ENCODE results near the gene AKIRIN2.
"Not testable (repeated sequence)": the region's sequence is repeated elsewhere in the genome, so short reads cannot be mapped to it uniquely, and the experiment has no call there.

Gene AKIRIN2

DNA sequence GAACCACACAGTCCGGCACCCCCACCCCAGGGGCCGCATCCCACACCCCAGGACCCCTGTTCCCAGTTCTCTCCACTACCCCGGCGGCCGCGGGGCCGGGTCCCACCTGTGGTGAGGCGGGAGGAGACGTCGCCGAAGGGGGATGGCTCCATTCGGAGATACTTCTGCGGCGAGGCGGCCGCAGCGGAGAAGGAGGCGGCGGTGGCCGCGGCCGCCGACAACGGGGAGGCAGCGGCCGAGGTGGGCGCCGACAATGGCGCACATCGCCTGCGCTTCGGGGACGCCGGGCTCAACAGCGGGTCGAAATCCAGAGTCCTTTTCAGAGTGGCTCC is 723 bp downstream of the AKIRIN2 start:
- no peak for DNase-seq (ENCODE audit: low read depth, low spot score)
- Histone ChIP-seq H3K27ac (ENCODE audit: low read length) (no peak overlapping the region), H3K4me1 (ENCODE audit: control insufficient read depth, insufficient read depth, low read length) (no peaks in the 10 kb centered on the region), H3K27me3 (ENCODE audit: control insufficient read depth, insufficient read depth, low read length) (no peaks in the 10 kb centered on the region), H3K9me3 (ENCODE audit: control insufficient read depth, insufficient read depth, low read length) (no peaks in the 10 kb centered on the region), H3K4me3 (ENCODE audit: low read length) (peak overlapping the region; percentile 71), H3K36me3 (ENCODE audit: control insufficient read depth, insufficient read depth, low read length) (no peaks in the 10 kb centered on the region)
- no CpG with 5 or more reads among the region's 36 CpGs for WGBS (ENCODE audit: insufficient coverage, insufficient read length)

DNA sequence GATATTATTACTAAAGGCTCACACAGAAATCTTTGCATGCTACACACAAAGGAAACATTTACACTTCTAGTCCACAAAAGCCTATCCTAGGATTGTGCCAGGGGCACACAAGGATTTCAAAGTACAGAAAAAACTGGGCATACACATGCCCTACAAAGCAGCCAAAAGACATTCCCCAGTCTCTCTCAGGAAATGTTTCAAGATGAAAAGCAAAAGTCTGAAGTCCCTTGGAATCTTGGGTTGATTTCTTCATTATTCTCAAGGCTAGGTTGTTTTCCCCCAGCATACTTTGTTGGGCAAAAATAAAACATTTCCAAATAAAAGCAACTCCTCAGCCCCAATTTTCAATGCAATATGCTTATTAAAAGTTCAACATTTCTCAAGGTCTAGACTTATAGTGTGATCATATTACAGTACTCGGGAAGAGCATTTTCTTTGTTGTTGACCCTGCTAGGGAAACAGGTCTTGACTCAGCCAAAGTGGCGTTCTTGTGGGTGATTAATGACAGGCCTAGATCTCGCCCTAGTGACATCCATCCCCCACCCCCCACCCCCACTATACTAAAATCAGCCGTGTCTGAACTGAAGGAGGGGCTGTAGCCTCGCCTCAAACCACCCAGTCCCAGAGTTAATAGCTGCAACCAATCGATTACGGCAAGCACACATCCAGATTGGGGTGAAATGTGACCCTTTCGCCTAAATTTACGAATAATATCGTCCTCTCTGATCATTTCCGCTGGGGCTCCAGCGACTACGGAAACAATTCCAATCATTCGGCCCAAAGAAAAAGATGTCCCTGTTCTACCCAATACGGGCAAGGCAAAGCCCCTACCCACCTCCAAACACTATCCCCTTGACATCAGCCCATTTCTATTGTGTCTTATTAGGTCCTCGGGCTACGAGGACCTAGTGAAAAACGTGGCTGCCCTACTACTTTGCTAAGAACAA is 1.4 kb downstream of the AKIRIN2 start:
- Histone ChIP-seq H3K27me3 (ENCODE audit: control insufficient read depth, insufficient read depth, low read length) (no peaks in the 10 kb centered on the region), H3K36me3 (ENCODE audit: control insufficient read depth, insufficient read depth, low read length) (no peaks in the 10 kb centered on the region), H3K9me3 (ENCODE audit: control insufficient read depth, insufficient read depth, low read length) (no peaks in the 10 kb centered on the region), H3K4me1 (ENCODE audit: control insufficient read depth, insufficient read depth, low read length) (no peaks in the 10 kb centered on the region), H3K4me3 (ENCODE audit: low read length) (peak overlapping the region; percentile 71), H3K27ac (ENCODE audit: low read length) (no peak overlapping the region)
- WGBS (ENCODE audit: insufficient coverage, insufficient read length), result no CpG with 5 or more reads among the region's 18 CpGs
- DNase-seq (ENCODE audit: low read depth, low spot score), result no peak

DNA sequence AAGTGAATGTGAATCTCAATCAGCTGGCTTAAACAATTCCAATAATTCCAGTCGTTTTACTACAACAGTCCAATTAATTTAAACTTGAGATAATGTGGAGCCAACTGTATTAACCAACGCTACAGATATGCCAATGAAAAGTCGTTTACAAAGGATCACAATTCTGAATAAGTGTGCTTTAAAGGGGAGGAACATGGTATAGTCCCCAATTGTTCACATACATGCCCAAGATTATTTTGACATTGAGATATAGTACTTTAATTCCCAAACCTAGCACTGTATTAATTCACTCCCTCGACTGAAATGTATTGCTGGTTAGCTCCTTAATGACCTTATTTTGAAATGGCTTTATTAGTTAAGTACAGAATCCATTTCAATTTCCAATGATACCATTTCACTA is 2.5 kb downstream of the AKIRIN2 start:
- H3K36me3 ChIP-seq (ENCODE audit: control insufficient read depth, insufficient read depth, low read length), result no peaks in the 10 kb centered on the region
- WGBS (ENCODE audit: insufficient coverage, insufficient read length), result no CpG with 5 or more reads among the region's 4 CpGs
- no peak overlapping the region for H3K27ac ChIP-seq (ENCODE audit: low read length)
- H3K4me1 ChIP-seq (ENCODE audit: control insufficient read depth, insufficient read depth, low read length), result no peaks in the 10 kb centered on the region
- no peaks in the 10 kb centered on the region for H3K27me3 ChIP-seq (ENCODE audit: control insufficient read depth, insufficient read depth, low read length)
- peak overlapping the region; percentile 33; the same call in 1 of the 2 replicates for H3K4me3 ChIP-seq (ENCODE audit: low read length)
- H3K9me3 ChIP-seq (ENCODE audit: control insufficient read depth, insufficient read depth, low read length), result no peaks in the 10 kb centered on the region
- no peak for DNase-seq (ENCODE audit: low read depth, low spot score)

DNA sequence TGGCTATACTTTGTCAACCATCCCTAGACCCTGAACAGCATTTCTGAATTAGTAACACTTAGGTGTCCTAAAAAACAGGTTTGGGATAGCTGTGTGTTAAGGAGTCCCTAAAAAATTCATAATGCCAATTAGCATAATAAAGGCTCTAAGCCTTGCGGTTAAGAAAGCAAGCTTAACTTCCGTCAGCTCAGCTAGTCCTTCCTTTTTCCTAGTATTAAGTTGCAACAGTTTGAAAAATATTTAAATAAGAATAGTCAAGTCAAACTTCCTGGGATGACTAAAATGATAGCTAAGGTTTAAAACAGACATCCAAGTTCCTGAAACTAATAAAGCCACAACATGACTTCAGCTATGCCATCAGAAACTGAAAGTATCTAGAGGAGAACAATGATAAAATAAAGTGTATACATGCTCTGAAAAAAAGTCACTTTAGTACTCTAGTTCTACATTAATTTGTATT is 3.5 kb downstream of the AKIRIN2 start:
- no CpG with 5 or more reads among the region's 2 CpGs for WGBS (ENCODE audit: insufficient coverage, insufficient read length)
- no peaks in the 10 kb centered on the region for H3K36me3 ChIP-seq (ENCODE audit: control insufficient read depth, insufficient read depth, low read length)
- peak overlapping the region; percentile 10; the same call in 1 of the 2 replicates for H3K4me3 ChIP-seq (ENCODE audit: low read length)
- H3K9me3 ChIP-seq (ENCODE audit: control insufficient read depth, insufficient read depth, low read length), result no peaks in the 10 kb centered on the region
- no peaks in the 10 kb centered on the region for H3K4me1 ChIP-seq (ENCODE audit: control insufficient read depth, insufficient read depth, low read length)
- H3K27ac ChIP-seq (ENCODE audit: low read length), result no peak overlapping the region
- DNase-seq (ENCODE audit: low read depth, low spot score), result no peak
- H3K27me3 ChIP-seq (ENCODE audit: control insufficient read depth, insufficient read depth, low read length), result no peaks in the 10 kb centered on the region

DNA sequence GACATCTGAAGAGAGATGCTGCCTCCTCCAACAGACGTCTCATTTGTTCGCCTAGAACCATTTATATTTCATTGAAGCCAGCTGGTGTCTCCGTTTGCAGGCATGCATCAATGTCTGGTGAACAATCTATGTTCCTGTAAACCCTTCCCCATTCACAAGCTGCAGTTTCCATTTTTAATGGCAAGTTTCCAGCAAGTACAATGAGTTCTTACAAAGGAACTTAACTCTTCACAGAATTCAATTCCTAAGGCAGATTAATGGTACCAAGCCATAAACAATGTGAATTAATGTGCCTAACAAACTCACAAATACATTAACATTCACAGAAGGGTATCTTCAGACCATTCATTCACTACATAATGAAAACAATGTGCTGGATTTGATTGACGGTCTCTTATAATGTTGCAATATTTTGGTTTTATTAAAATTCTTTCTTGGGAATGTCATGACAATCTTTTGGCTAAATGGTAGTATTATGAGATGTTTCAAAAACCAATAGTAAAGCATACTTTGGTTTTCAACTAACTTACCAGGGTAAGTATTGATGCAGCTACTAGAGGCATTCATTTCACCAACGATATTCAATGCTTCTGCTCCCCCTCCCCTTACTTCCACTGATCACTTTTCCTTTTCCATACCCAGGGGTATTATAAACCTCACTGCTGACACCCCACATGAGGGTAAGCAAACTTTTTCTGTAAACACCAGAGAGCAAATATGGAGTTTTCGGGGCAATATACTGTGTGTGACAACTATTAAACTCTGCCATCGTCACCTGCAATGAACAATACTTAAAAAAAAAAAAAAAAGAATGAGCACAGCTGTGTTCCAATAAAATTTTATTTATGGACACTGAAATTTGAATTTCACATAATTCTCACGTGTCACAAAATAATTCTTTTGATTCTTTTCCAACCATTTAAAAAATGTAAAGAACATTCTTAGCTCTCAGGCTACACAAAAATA is 4.2 kb downstream of the AKIRIN2 start:
- DNase-seq (ENCODE audit: low read depth, low spot score), result no peak
- peak overlapping the region; percentile 10; the same call in 1 of the 2 replicates for H3K4me3 ChIP-seq (ENCODE audit: low read length)
- no peak overlapping the region for H3K27ac ChIP-seq (ENCODE audit: low read length)
- no CpG with 5 or more reads among the region's 8 CpGs for WGBS (ENCODE audit: insufficient coverage, insufficient read length)
- no peaks in the 10 kb centered on the region for H3K9me3 ChIP-seq (ENCODE audit: control insufficient read depth, insufficient read depth, low read length)
- no peaks in the 10 kb centered on the region for H3K4me1 ChIP-seq (ENCODE audit: control insufficient read depth, insufficient read depth, low read length)
- no peaks in the 10 kb centered on the region for H3K27me3 ChIP-seq (ENCODE audit: control insufficient read depth, insufficient read depth, low read length)
- H3K36me3 ChIP-seq (ENCODE audit: control insufficient read depth, insufficient read depth, low read length), result no peaks in the 10 kb centered on the region

DNA sequence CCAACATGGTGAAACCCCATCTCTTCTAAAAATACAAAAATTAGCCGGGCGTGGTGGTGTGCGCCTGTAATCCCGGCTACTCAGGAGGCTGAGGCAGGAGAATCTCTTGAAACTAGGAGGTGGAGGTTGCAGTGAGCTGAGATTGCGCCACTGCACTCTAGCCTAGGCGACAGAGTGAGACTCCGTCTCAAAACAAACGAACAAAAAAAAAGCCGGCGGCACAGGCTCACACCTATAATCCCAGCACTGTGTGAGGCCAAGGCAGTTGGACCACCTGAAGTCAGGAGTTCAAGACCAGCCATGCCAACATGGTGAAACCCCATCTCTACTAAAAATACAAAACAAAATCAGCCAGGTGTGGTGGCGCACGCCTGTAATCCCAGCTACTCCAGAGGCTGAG is 5.2 kb downstream of the AKIRIN2 start:
- not testable (repeated sequence) for H3K27me3 ChIP-seq (ENCODE audit: control insufficient read depth, insufficient read depth, low read length); H3K4me1 ChIP-seq (ENCODE audit: control insufficient read depth, insufficient read depth, low read length); H3K9me3 ChIP-seq (ENCODE audit: control insufficient read depth, insufficient read depth, low read length); H3K36me3 ChIP-seq (ENCODE audit: control insufficient read depth, insufficient read depth, low read length); H3K27ac ChIP-seq (ENCODE audit: low read length); H3K4me3 ChIP-seq (ENCODE audit: low read length); DNase-seq (ENCODE audit: low read depth, low spot score)
- WGBS (ENCODE audit: insufficient coverage, insufficient read length), result no CpG with 5 or more reads among the region's 12 CpGs

DNA sequence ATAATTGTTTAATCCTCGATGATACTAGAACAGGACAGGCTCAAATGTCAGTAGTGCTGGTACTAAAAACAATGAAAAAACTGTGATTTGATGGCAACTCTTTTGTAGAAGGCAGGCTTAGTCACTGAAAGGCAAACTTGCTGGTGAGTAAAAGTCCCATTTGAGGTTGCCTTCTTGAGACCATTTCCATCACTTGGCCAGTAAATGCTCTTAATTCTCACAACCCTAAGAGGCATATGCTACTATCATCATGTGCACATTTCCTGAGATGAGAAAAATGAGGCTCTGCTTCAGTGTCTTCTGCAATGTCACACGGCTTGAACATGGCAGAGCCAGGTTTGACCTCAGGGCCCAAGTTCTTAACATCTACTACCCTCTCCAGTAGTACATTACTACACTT is 9.9 kb downstream of the AKIRIN2 start:
- Histone ChIP-seq H3K9me3 (ENCODE audit: control insufficient read depth, insufficient read depth, low read length) (no peaks in the 10 kb centered on the region), H3K4me1 (ENCODE audit: control insufficient read depth, insufficient read depth, low read length) (no peaks in the 10 kb centered on the region), H3K27ac (ENCODE audit: low read length) (no peak overlapping the region), H3K36me3 (ENCODE audit: control insufficient read depth, insufficient read depth, low read length) (no peaks in the 10 kb centered on the region), H3K27me3 (ENCODE audit: control insufficient read depth, insufficient read depth, low read length) (no peaks in the 10 kb centered on the region), H3K4me3 (ENCODE audit: low read length) (no peak overlapping the region)
- no peak for DNase-seq (ENCODE audit: low read depth, low spot score)
- no CpG with 5 or more reads among the region's 2 CpGs for WGBS (ENCODE audit: insufficient coverage, insufficient read length)

DNA sequence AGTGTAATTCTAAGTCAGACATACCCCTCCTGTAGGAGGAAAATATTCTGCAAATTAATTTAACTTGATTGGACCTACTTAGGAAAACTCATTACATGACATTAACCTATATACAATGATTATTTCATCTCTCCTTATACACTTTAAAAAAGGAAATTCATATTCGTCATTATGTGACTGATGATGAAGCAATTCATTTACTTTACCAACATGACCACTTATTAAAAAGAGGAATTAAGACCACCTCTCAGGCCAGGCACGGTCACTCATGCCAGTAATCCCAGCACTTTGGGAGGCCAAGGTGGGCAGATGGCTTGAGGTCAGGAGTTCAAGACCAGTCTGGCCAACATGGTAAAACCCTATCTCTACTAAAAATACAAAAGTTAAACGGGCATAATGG is 11.6 kb downstream of the AKIRIN2 start:
- no peaks in the 10 kb centered on the region for H3K27me3 ChIP-seq (ENCODE audit: control insufficient read depth, insufficient read depth, low read length)
- H3K9me3 ChIP-seq (ENCODE audit: control insufficient read depth, insufficient read depth, low read length), result no peaks in the 10 kb centered on the region
- DNase-seq (ENCODE audit: low read depth, low spot score), result no peak
- no peak overlapping the region for H3K4me3 ChIP-seq (ENCODE audit: low read length)
- no CpG with 5 or more reads among the region's 3 CpGs for WGBS (ENCODE audit: insufficient coverage, insufficient read length)
- no peak overlapping the region for H3K27ac ChIP-seq (ENCODE audit: low read length)
- H3K36me3 ChIP-seq (ENCODE audit: control insufficient read depth, insufficient read depth, low read length), result no peaks in the 10 kb centered on the region
- H3K4me1 ChIP-seq (ENCODE audit: control insufficient read depth, insufficient read depth, low read length), result no peaks in the 10 kb centered on the region

DNA sequence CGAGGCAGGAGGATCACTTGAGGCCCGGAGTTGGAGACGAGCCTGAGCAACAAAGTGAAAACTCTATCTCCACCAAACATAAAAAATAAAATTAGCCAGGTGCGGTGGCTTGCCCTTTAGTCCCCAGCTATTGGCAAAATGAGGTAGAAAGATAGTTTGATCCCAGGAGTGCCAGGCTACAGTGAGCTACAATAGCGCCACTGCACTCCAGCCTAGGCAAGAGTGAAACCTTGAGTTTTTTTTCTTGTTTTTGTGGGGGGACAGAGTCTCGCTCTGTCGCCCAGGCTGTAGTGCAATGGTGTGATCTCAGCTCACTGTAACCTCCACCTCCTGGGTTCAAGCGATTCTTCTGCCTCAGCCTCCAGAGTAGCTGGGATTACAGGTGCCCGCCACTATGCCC is 14.1 kb downstream of the AKIRIN2 start:
- not testable (repeated sequence) for H3K27ac ChIP-seq (ENCODE audit: low read length); H3K27me3 ChIP-seq (ENCODE audit: control insufficient read depth, insufficient read depth, low read length); H3K4me3 ChIP-seq (ENCODE audit: low read length); H3K9me3 ChIP-seq (ENCODE audit: control insufficient read depth, insufficient read depth, low read length); H3K4me1 ChIP-seq (ENCODE audit: control insufficient read depth, insufficient read depth, low read length); DNase-seq (ENCODE audit: low read depth, low spot score); H3K36me3 ChIP-seq (ENCODE audit: control insufficient read depth, insufficient read depth, low read length)
- WGBS (ENCODE audit: insufficient coverage, insufficient read length), result no CpG with 5 or more reads among the region's 9 CpGs

DNA sequence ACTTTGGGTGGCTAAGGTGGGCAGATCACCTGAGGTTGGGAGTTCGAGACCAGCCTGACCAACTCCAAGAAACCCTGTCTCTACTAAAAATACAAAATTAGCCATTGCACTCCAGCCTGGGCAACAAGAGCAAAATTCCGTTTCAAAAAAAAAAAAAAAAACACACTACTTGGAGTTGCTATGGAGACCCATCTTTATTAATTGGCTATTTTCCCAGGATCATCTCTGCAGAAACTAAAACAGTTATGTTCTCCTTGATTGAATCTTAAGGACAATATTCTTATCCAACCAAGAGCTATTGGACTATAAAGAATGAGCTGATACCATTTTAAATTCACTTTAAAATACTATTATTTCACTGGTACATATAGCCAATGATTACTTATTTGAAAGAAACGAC is 14.7 kb downstream of the AKIRIN2 start:
- H3K36me3 ChIP-seq (ENCODE audit: control insufficient read depth, insufficient read depth, low read length), result no peaks in the 10 kb centered on the region
- H3K4me1 ChIP-seq (ENCODE audit: control insufficient read depth, insufficient read depth, low read length), result no peaks in the 10 kb centered on the region
- no CpG with 5 or more reads among the region's 3 CpGs for WGBS (ENCODE audit: insufficient coverage, insufficient read length)
- no peaks in the 10 kb centered on the region for H3K27me3 ChIP-seq (ENCODE audit: control insufficient read depth, insufficient read depth, low read length)
- no peaks in the 10 kb centered on the region for H3K9me3 ChIP-seq (ENCODE audit: control insufficient read depth, insufficient read depth, low read length)
- DNase-seq (ENCODE audit: low read depth, low spot score), result no peak
- no peak overlapping the region for H3K27ac ChIP-seq (ENCODE audit: low read length)
- no peak overlapping the region for H3K4me3 ChIP-seq (ENCODE audit: low read length)
